Endothelial cell of umbilical vein (primary cell): Measurements from ENCODE around the gene HGF.

Experiments used
- EZH2 ChIP-seq: IDR thresholded peaks from 2 replicates; pipeline ENCODE4 v1.6.1; 2012; ENCODE audit warnings: borderline replicate concordance, low read depth, mild to moderate bottlenecking, moderate library complexity, low read length, inconsistent platforms; ENCODE audit not compliant: severe bottlenecking
- FOS ChIP-seq: IDR thresholded peaks from 2 replicates; pipeline ENCODE4 v1.6.1; 2011; ENCODE audit warnings: mild to moderate bottlenecking, low read length, moderate library complexity, borderline replicate concordance; ENCODE audit not compliant: insufficient read depth
- GATA2 ChIP-seq: IDR thresholded peaks from 2 replicates; pipeline ENCODE4 v1.7.0; 2011; ENCODE audit warnings: low read depth, mild to moderate bottlenecking, moderate library complexity, mixed read lengths, low read length; ENCODE audit not compliant: insufficient read length, insufficient read depth
- JUN ChIP-seq: IDR thresholded peaks from 2 replicates; pipeline ENCODE4 v1.6.1; 2011; ENCODE audit warnings: borderline replicate concordance, low read depth; ENCODE audit not compliant: insufficient read length, insufficient read depth
- MYC ChIP-seq: IDR thresholded peaks from one replicate; pipeline ENCODE4 v1.6.1; 2011; ENCODE audit warnings: mild to moderate bottlenecking, low read depth, low read length
- POLR2A ChIP-seq: IDR thresholded peaks from 2 replicates; pipeline ENCODE4 v1.6.1; 2012; ENCODE audit warnings: low read depth, mild to moderate bottlenecking, control low read depth, low read length
- POLR2AphosphoS5 ChIP-seq: IDR thresholded peaks from 2 replicates; pipeline ENCODE4 v1.6.1; 2012; ENCODE audit warnings: low read depth, mild to moderate bottlenecking, control low read depth, low read length, moderate library complexity; ENCODE audit not compliant: insufficient read depth
- TF ChIP-seq, protein P1 (sequence below), 2 donors: IDR thresholded peaks; 1 replicate in 1 of 2; 2 replicates in 1 of 2; pipeline ENCODE4 v1.5.1; 2011; ENCODE audit warnings: low read length in 2 of 2, mild to moderate bottlenecking in 2 of 2, moderate library complexity in 2 of 2, control low read depth in 1 of 2, inconsistent platforms in 1 of 2, low read depth in 1 of 2; ENCODE audit not compliant: insufficient read depth in 1 of 2; ENCODE audit errors: extremely low read depth in 1 of 2
- TF ChIP-seq, protein P2 (sequence below): IDR thresholded peaks from 2 replicates; pipeline ENCODE4 v1.6.1; 2011; ENCODE audit not compliant: insufficient read depth, insufficient read length

DNA sequence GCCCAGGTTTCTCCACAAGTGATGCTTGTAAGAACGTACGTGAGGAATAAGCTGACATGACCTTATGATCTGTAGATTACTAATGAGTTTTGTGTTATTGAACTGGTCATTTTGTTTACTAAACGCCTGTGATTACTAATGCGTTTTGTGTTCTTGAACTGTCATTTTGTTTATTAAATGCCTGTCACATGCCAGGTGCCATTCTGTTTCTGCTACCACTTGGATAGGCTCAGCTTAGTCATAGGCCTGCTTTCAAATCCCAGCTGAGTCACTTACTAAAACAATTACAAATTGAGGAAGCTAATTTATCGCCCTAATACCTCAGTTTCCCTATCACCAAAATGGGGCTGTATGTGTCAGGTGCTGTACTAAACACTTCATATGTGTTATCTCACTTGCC, 4.7 kb upstream of the HGF start:
- no peak for TF ChIP-seq POLR2A
- TF ChIP-seq JUN, result no peak
- TF ChIP-seq, protein P1, sequence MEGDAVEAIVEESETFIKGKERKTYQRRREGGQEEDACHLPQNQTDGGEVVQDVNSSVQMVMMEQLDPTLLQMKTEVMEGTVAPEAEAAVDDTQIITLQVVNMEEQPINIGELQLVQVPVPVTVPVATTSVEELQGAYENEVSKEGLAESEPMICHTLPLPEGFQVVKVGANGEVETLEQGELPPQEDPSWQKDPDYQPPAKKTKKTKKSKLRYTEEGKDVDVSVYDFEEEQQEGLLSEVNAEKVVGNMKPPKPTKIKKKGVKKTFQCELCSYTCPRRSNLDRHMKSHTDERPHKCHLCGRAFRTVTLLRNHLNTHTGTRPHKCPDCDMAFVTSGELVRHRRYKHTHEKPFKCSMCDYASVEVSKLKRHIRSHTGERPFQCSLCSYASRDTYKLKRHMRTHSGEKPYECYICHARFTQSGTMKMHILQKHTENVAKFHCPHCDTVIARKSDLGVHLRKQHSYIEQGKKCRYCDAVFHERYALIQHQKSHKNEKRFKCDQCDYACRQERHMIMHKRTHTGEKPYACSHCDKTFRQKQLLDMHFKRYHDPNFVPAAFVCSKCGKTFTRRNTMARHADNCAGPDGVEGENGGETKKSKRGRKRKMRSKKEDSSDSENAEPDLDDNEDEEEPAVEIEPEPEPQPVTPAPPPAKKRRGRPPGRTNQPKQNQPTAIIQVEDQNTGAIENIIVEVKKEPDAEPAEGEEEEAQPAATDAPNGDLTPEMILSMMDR (IDR thresholded peaks at IDR 0.05; ENCODE audit: extremely low read depth in 1 of 2, insufficient read depth in 1 of 2, low read depth in 1 of 2, low read length in 2 of 2), result no peak
- no peak for TF ChIP-seq EZH2
- TF ChIP-seq POLR2AphosphoS5, result no peak
- TF ChIP-seq, protein P2, sequence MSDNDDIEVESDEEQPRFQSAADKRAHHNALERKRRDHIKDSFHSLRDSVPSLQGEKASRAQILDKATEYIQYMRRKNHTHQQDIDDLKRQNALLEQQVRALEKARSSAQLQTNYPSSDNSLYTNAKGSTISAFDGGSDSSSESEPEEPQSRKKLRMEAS, result no peak
- no peak for TF ChIP-seq FOS
- TF ChIP-seq MYC, result no peak
- no peak for TF ChIP-seq GATA2
